ENCODE measurements around the gene CHI3L2. TPM values are rescaled to one million over a fixed set of nuclear protein-coding genes. Genes with fewer than 3 reads are reported as not detected.

The CHI3L2 gene
- total RNA-seq, 1 experiment from 2014 or later = 2.5 TPM

Other genes with a start within 250 kb of the CHI3L2 start
- 44.3 and 61.1 TPM in 2 replicates for gene DRAM2, start 87.6 kb upstream of the CHI3L2 start, total RNA-seq (2014; rRNA removed; shearing (Covaris generic))
- 33.5 and 35.9 TPM in 2 replicates for gene CEPT1, start 87.5 kb upstream of the CHI3L2 start, total RNA-seq (2014; rRNA removed; shearing (Covaris generic))
- gene DENND2D, start 27.1 kb upstream of the CHI3L2 start, total RNA-seq (2014; rRNA removed; shearing (Covaris generic)) = 0.41 and 1.6 TPM in 2 replicates
- not detected in 2 replicates for gene CHIA, start 63.1 kb downstream of the CHI3L2 start, total RNA-seq (2014; rRNA removed; shearing (Covaris generic))
- 0.50 TPM in 1 of 2 replicates, not detected in the other for gene OVGP1, start 200.0 kb downstream of the CHI3L2 start, total RNA-seq (2014; rRNA removed; shearing (Covaris generic))
- 46.1 and 49.2 TPM in 2 replicates for gene WDR77, start 221.5 kb downstream of the CHI3L2 start, total RNA-seq (2014; rRNA removed; shearing (Covaris generic))
- gene ATP5PB, start 221.8 kb downstream of the CHI3L2 start, total RNA-seq (2014; rRNA removed; shearing (Covaris generic)) = 435 and 458 TPM in 2 replicates
- not detected in 2 replicates for gene C1orf162, start 246.3 kb downstream of the CHI3L2 start, total RNA-seq (2014; rRNA removed; shearing (Covaris generic))

Measured in A172 (cell line).